ENCODE results near the gene ASPM.
"Not testable (repeated sequence)": the region's sequence is repeated elsewhere in the genome, so short reads cannot be mapped to it uniquely, and the experiment has no call there.

Gene ASPM

GRCh38 chr1:197080323-197080722 is 66.1 kb downstream of the ASPM start:
- no peak for DNase-seq

- no peak for DNase-seq
These were observed 69.9 kb downstream of the ASPM start for GRCh38 chr1:197076585-197076984.

GRCh38 chr1:197073978-197074377 is 72.5 kb downstream of the ASPM start:
- no peak for DNase-seq

- no peak for DNase-seq
These were observed 79.0 kb downstream of the ASPM start for GRCh38 chr1:197067457-197067818.

- DNase-seq, result no peak
These were observed 79.6 kb downstream of the ASPM start, which contains the start of gene F13B for GRCh38 chr1:197066719-197067456. Gene F13B, minus strand, starts transcription at chr1:197067260. Its CDS starts 37 bp downstream, at chr1:197067223.

- DNase-seq, result no peak
These were observed 80.2 kb downstream of the ASPM start for GRCh38 chr1:197066277-197066676.

GRCh38 chr1:197065559-197065958 is 80.9 kb downstream of the ASPM start:
- no peak for DNase-seq

- DNase-seq, result no peak
These were observed 83.3 kb downstream of the ASPM start for GRCh38 chr1:197063212-197063611.

GRCh38 chr1:197062692-197063091 is 83.8 kb downstream of the ASPM start:
- no peak for DNase-seq

- no peak for DNase-seq
These were observed 97.4 kb downstream of the ASPM start for GRCh38 chr1:197049100-197049499.

GRCh38 chr1:197042676-197043341 is 103.7 kb downstream of the ASPM start:
- DNase-seq, result no peak

GRCh38 chr1:197041486-197042353 is 104.7 kb downstream of the ASPM start:
- no peak for DNase-seq

- no peak for DNase-seq
These were observed 109.6 kb downstream of the ASPM start for GRCh38 chr1:197036861-197037260.

- DNase-seq, result not testable (repeated sequence)
These were observed 111.7 kb downstream of the ASPM start for GRCh38 chr1:197034631-197035339.

All from KG1 (cell line).